Liver (tissue), 9 donors: Measurements from ENCODE around the gene SLC39A1. TPM values are rescaled to one million over a fixed set of nuclear protein-coding genes. Genes with fewer than 3 reads are reported as not detected.

Experiments used
- DNase-seq: peaks from one replicate; pipeline ENCODE4 v3.0.0-alpha.2; 2017; ENCODE audit warnings: low spot score
- H3K27ac ChIP-seq, 2 donors: one replicate each; pipeline ENCODE4 v1.7.0; 2013; ENCODE audit warnings: inconsistent platforms in 2 of 2, low read length in 2 of 2, control low read depth in 1 of 2, low read depth in 1 of 2, mild to moderate bottlenecking in 1 of 2
- H3K27me3 ChIP-seq, 4 donors: one replicate each; pipeline versions ENCODE4 v1.6.1 to v1.7.0; 2013; ENCODE audit warnings: low read length in 3 of 4, inconsistent platforms in 1 of 4, mild to moderate bottlenecking in 1 of 4, moderate library complexity in 1 of 4; ENCODE audit not compliant: control insufficient read depth in 4 of 4, insufficient read depth in 4 of 4
- H3K36me3 ChIP-seq, 4 donors: one replicate each; pipeline versions ENCODE4 v1.6.1 to v1.7.0; 2013; ENCODE audit warnings: low read length in 3 of 4, mild to moderate bottlenecking in 3 of 4, low read depth in 1 of 4, moderate library complexity in 1 of 4; ENCODE audit not compliant: control insufficient read depth in 4 of 4, insufficient read depth in 3 of 4
- H3K4me1 ChIP-seq, 4 donors: one replicate each; pipeline versions ENCODE4 v1.6.1 to v1.7.0; 2013; ENCODE audit warnings: low read length in 3 of 4, mild to moderate bottlenecking in 3 of 4, moderate library complexity in 1 of 4; ENCODE audit not compliant: control insufficient read depth in 4 of 4, insufficient read depth in 4 of 4
- H3K4me3 ChIP-seq, 3 donors: one replicate each; pipeline versions ENCODE4 v1.6.1 to v1.7.0; 2013; ENCODE audit warnings: low read length in 3 of 3, control low read depth in 1 of 3, low read depth in 1 of 3, mild to moderate bottlenecking in 1 of 3
- H3K9ac ChIP-seq, 2 donors: one replicate each; pipeline ENCODE4 v1.7.0; 2013; ENCODE audit warnings: low read length in 2 of 2, mild to moderate bottlenecking in 2 of 2, moderate library complexity in 2 of 2, control low read depth in 1 of 2, low read depth in 1 of 2
- H3K9me3 ChIP-seq, 4 donors: one replicate each; pipeline versions ENCODE4 v1.6.1 to v1.7.0; 2013; ENCODE audit warnings: low read length in 3 of 4; ENCODE audit not compliant: control insufficient read depth in 4 of 4
- ATF3 ChIP-seq: IDR thresholded peaks from 2 replicates; pipeline ENCODE4 v1.6.1; 2016; ENCODE audit warnings: antibody characterized with exemption
- CTCF ChIP-seq: fragments of 150-350 bp; IDR thresholded peaks from 2 replicates; pipeline ENCODE4 v1.5.1; 2017; ENCODE audit warnings: improper control_type of control experiment, low read depth, low read length; ENCODE audit not compliant: missing input control
- FOXA1 ChIP-seq: IDR thresholded peaks from 2 replicates; pipeline ENCODE4 v1.6.1; 2016; ENCODE audit warnings: antibody characterized with exemption
- FOXA2 ChIP-seq: IDR thresholded peaks from 2 replicates; pipeline ENCODE4 v1.6.1; 2016; ENCODE audit warnings: antibody characterized with exemption
- HNF4A ChIP-seq, 2 donors: conservative IDR thresholded peaks; 2 replicates each; pipeline ENCODE4 v1.6.1; 2016; ENCODE audit warnings: antibody characterized with exemption in 2 of 2, mild to moderate bottlenecking in 2 of 2
- HNF4G ChIP-seq: IDR thresholded peaks from 2 replicates; pipeline ENCODE4 v1.6.1; 2016; ENCODE audit warnings: antibody characterized with exemption
- JUND ChIP-seq, 2 donors: IDR thresholded peaks; 2 replicates each; pipeline ENCODE4 v1.6.1; 2016; ENCODE audit warnings: antibody characterized with exemption in 2 of 2
- NR2F2 ChIP-seq: IDR thresholded peaks from 2 replicates; pipeline ENCODE4 v1.6.1; 2016; ENCODE audit warnings: antibody characterized with exemption
- RAD21 ChIP-seq, 2 donors: IDR thresholded peaks; 2 replicates each; pipeline ENCODE4 v1.6.1; 2016; ENCODE audit warnings: antibody characterized with exemption in 2 of 2, mild to moderate bottlenecking in 2 of 2
- REST ChIP-seq: IDR thresholded peaks from 2 replicates; pipeline ENCODE4 v1.6.1; 2016; ENCODE audit warnings: antibody characterized with exemption, mild to moderate bottlenecking
- RXRA ChIP-seq, 2 donors: IDR thresholded peaks; 2 replicates each; pipeline ENCODE4 v1.6.1; 2017 to 2018; ENCODE audit warnings: antibody characterized with exemption in 2 of 2, mild to moderate bottlenecking in 1 of 2
- SP1 ChIP-seq: IDR thresholded peaks from 2 replicates; pipeline ENCODE4 v1.6.1; 2018; ENCODE audit warnings: antibody characterized with exemption, mild to moderate bottlenecking
- TAF1 ChIP-seq: conservative IDR thresholded peaks from 2 replicates; pipeline ENCODE4 v1.6.1; 2016; ENCODE audit warnings: antibody characterized with exemption, mild to moderate bottlenecking
- YY1 ChIP-seq: IDR thresholded peaks from 2 replicates; pipeline ENCODE4 v1.6.1; 2016; ENCODE audit warnings: antibody characterized with exemption, mild to moderate bottlenecking
- ZBTB33 ChIP-seq: IDR thresholded peaks from 2 replicates; pipeline ENCODE4 v1.6.1; 2016; ENCODE audit warnings: antibody characterized with exemption
- WGBS: extraction: QIAGEN DNeasy Blood & Tissue Kit; methylation state at CpG from one replicate; pipeline ENCODE4 v1.1.7; 2013; 5-methylcytosine and 5-hydroxymethylcytosine counted together
- polyA plus RNA-seq, 2 donors: library from polyadenylated mRNA; stranded (reverse) in 1 of 2; unstranded in 1 of 2; fragments of 200-250 nt in 1 of 2; fragments of >200 nt in 1 of 2; fragmentation: Nextera tagmentation in 1 of 2; extraction: Ambion mirVana in 1 of 2; gene quantifications; one replicate each; pipeline versions ENCODE4 v1.2.1 to v1.2.3, GENCODE V29; 2013 to 2015
- total RNA-seq, 2 donors: library from RNA; depleted of rRNA; stranded (reverse); fragments of >200 nt; gene quantifications; one replicate each; pipeline ENCODE4 v1.2.3, GENCODE V29; 2014
- donor health status: healthy.
- donor health status: healthy.
- donor health status: healthy.
- donor health status: healthy.
- donor health status: healthy.

The SLC39A1 gene
- total and polyA plus RNA-seq, 4 donors, result 38.8 to 70.3 (median 54.6) TPM

- 74% methylated on average over 4 of the region's 4 CpGs for WGBS
- H3K4me3 ChIP-seq, result no peak overlapping the region
- H3K9me3 ChIP-seq, result no peaks in the 10 kb centered on the region
- peaks cover 2 to 5% (median 3%) of the 10 kb centered on the region in 4 donors for H3K4me1 ChIP-seq
- peak overlapping the region in 1 of 2 donors; percentile 50 for H3K27ac ChIP-seq
- no peak for TF ChIP-seq FOXA2
- TF ChIP-seq ATF3, result no peak
- TF ChIP-seq TAF1, result no peak
- no peak for TF ChIP-seq FOXA1
- TF ChIP-seq YY1, result no peak
- TF ChIP-seq SP1, result no peak
- TF ChIP-seq HNF4A (conservative IDR thresholded peaks at IDR 0.05), result no peak
- TF ChIP-seq HNF4G, result no peak
- no peak for TF ChIP-seq ZBTB33
- no peak for TF ChIP-seq REST
- TF ChIP-seq RAD21 (IDR thresholded peaks at IDR 0.05), result no peak
- no peak for TF ChIP-seq CTCF
- TF ChIP-seq NR2F2, result no peak
- TF ChIP-seq RXRA (IDR thresholded peaks at IDR 0.05), result no peak
- no peak for DNase-seq
- H3K36me3 ChIP-seq, result peaks cover 4 to 37% (median 16%) of the 10 kb centered on the region in 4 donors
- no peaks in the 10 kb centered on the region for H3K27me3 ChIP-seq
- no peak overlapping the region for H3K9ac ChIP-seq
These were observed 34.5 kb downstream of the SLC39A1 start for GRCh38 chr1:153928791-153929341.

GRCh38 chr1:153928245-153928644 is 35.1 kb downstream of the SLC39A1 start:
- 85% methylated on average over 1 of the region's 1 CpG for WGBS
- Histone ChIP-seq H3K9ac (no peak overlapping the region), H3K4me1 (peaks cover 5 to 8% (median 6%) of the 10 kb centered on the region in 4 donors), H3K4me3 (no peak overlapping the region), H3K27me3 (no peaks in the 10 kb centered on the region), H3K9me3 (no peaks in the 10 kb centered on the region), H3K36me3 (peaks cover 2 to 30% (median 14%) of the 10 kb centered on the region in 4 donors), H3K27ac (no peak overlapping the region)
- DNase-seq, result no peak
- TF ChIP-seq JUND (IDR thresholded peaks at IDR 0.05) (no peak), FOXA2 (no peak), RXRA (IDR thresholded peaks at IDR 0.05) (no peak), RAD21 (IDR thresholded peaks at IDR 0.05) (no peak), ZBTB33 (no peak)
